GM12878 (cell line): ENCODE data around the gene ASIC3. TPM values are rescaled to one million over a fixed set of nuclear protein-coding genes. Genes with fewer than 3 reads are reported as not detected.

Experiments used
- CREM ChIP-seq: IDR thresholded peaks from 2 replicates; pipeline ENCODE4 v1.6.1; 2014; ENCODE audit warnings: antibody characterized with exemption, low read depth
- HCFC1 ChIP-seq: fragments of 150-350 bp; IDR thresholded peaks from 2 replicates; pipeline ENCODE4 v1.6.1; 2014; ENCODE audit warnings: low read length
- LARP7 ChIP-seq: fragments of 450-650 bp; IDR thresholded peaks from 2 replicates; pipeline ENCODE4 v1.6.1; 2017; ENCODE audit warnings: mild to moderate bottlenecking
- POLR2AphosphoS5 ChIP-seq: IDR thresholded peaks from 2 replicates; pipeline ENCODE4 v1.6.1; 2011; ENCODE audit warnings: mild to moderate bottlenecking, low read length, inconsistent platforms
- RBBP5 ChIP-seq: fragments of 200-600 bp; sonication (generic); conservative IDR thresholded peaks from 2 replicates; pipeline ENCODE4 v1.6.1; 2016
- RUNX3 ChIP-seq: IDR thresholded peaks from 2 replicates; pipeline ENCODE4 v1.6.1; 2012; ENCODE audit warnings: low read length, inconsistent platforms
- SMC3 ChIP-seq: IDR thresholded peaks from 2 replicates; pipeline ENCODE4 v1.6.1; 2011; ENCODE audit warnings: low read length, improper control_type of control experiment, borderline replicate concordance
- SRF ChIP-seq, 2 experiments: IDR thresholded peaks; 2 replicates each; pipeline ENCODE4 v1.6.1; 2011; ENCODE audit warnings: low read depth in 2 of 2, low read length in 2 of 2, mild to moderate bottlenecking in 1 of 2, moderate library complexity in 1 of 2
- TARDBP ChIP-seq: IDR thresholded peaks from 2 replicates; pipeline ENCODE4 v1.6.1; 2016; ENCODE audit warnings: borderline replicate concordance
- polyA plus RNA-seq, 11 experiments: library from polyadenylated mRNA; depleted of rRNA in 4 of 11; unstranded in 6 of 11; stranded (reverse) in 5 of 11; fragments of >200 nt; fragmentation: Nextera tagmentation in 4 of 11; fragmentation: Illumina TruSeq in 1 of 11; extraction: Ambion mirVana in 4 of 11; extraction: Trizol in 1 of 11; gene quantifications; 1 replicate in 1 of 11; 2 replicates in 10 of 11; pipeline versions ENCODE4 v1.2.1 to v1.2.3, GENCODE V29; 2011 to 2016; ENCODE audit warnings: inconsistent platforms in 2 of 11, missing spikeins in 2 of 11, low read depth in 1 of 11
- total RNA-seq, 4 experiments: library from RNA; depleted of rRNA in 3 of 4; stranded (reverse); fragments of >200 nt in 3 of 4; fragmentation: Illumina TruSeq in 1 of 4; extraction: Trizol in 1 of 4; gene quantifications; 2 replicates each; pipeline versions ENCODE4 v1.2.1 to v1.2.3, GENCODE V29; 2013 to 2021
- TF ChIP-seq, protein P1 (sequence below), 3 experiments: IDR thresholded peaks in 2 of 3; conservative IDR thresholded peaks in 1 of 3; 2 replicates each; pipeline ENCODE4 v1.5.1; 2011; ENCODE audit warnings: low read depth in 3 of 3, low read length in 3 of 3, mild to moderate bottlenecking in 3 of 3, control low read depth in 2 of 3, moderate library complexity in 2 of 3, inconsistent platforms in 1 of 3, mixed read lengths in 1 of 3; ENCODE audit not compliant: control insufficient read depth in 2 of 3, insufficient read depth in 1 of 3; ENCODE audit errors: extremely low read depth in 1 of 3
- TF ChIP-seq, protein P2 (sequence below): fragments of 450-650 bp; formaldehyde crosslinking; IDR thresholded peaks from 2 replicates; pipeline ENCODE4 v1.4.0; 2022; ENCODE audit warnings: mild to moderate bottlenecking, moderate library complexity
- TF ChIP-seq, protein P3 (sequence below): fragments of 150-350 bp; IDR thresholded peaks from 2 replicates; pipeline ENCODE4 v1.6.1; 2014; ENCODE audit warnings: mild to moderate bottlenecking, low read depth, low read length

Gene ASIC3
- total and polyA plus RNA-seq, 10 of the 15 experiments (the other 5 are each of a cell fraction or from before 2014, with no cell fraction given): 0.07 to 1.0 (median 0.44) TPM; not detected in 4

DNA sequence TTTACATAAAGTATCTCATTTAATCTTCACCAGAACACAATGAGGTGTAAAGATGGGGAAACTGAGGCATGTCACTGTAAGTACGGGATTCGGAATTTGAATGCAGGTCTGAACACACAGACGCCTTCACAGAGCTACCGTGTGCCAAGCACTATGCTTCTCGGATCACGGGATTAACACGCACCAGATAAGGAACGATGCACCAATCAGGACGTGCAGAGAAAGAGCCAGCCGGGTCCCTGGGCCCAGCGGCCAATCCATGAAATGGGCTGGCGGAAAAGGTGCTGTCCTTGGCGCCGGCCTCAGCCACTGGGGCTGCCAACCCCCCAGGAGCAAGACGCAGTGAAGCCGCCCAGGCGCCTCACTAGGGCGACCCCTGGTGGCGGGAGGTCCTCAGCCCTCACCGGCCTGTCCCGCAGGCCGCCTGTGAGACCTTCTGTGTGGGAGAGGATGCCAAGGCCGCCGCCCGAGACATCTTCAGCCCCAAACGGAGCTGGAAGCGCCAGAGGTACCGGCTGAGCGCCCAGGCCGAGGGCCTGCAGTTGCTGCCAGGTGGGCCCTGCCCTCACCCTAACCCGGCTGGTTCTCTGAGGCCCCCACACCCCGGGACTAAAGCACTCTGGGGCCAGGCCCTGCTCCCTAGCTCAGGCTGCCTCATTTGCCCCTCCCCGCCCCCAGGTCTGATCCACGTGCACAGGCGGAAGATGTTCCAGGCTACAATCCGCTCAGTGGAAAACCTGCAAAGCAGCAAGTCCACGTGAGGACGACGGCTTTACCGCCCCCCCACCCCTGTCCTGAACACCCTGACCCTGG is 39.6 kb upstream of the ASIC3 start (continued):
- TF ChIP-seq, protein P1, sequence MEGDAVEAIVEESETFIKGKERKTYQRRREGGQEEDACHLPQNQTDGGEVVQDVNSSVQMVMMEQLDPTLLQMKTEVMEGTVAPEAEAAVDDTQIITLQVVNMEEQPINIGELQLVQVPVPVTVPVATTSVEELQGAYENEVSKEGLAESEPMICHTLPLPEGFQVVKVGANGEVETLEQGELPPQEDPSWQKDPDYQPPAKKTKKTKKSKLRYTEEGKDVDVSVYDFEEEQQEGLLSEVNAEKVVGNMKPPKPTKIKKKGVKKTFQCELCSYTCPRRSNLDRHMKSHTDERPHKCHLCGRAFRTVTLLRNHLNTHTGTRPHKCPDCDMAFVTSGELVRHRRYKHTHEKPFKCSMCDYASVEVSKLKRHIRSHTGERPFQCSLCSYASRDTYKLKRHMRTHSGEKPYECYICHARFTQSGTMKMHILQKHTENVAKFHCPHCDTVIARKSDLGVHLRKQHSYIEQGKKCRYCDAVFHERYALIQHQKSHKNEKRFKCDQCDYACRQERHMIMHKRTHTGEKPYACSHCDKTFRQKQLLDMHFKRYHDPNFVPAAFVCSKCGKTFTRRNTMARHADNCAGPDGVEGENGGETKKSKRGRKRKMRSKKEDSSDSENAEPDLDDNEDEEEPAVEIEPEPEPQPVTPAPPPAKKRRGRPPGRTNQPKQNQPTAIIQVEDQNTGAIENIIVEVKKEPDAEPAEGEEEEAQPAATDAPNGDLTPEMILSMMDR (IDR thresholded peaks at IDR 0.05 in 2 of 3, conservative IDR thresholded peaks at IDR 0.05 in 1 of 3; ENCODE audit: control insufficient read depth in 2 of 3, extremely low read depth in 1 of 3, insufficient read depth in 1 of 3, low read depth in 3 of 3, low read length in 3 of 3): peak; percentile 77 to 99 (median 89)
- TF ChIP-seq SRF (IDR thresholded peaks at IDR 0.05; ENCODE audit: low read depth in 2 of 2, low read length in 2 of 2) (no peak), RUNX3 (no peak), HCFC1 (peak; percentile 56; the same call in 1 of the 2 replicates), LARP7 (peak; percentile 64), POLR2AphosphoS5 (peak; percentile 39; the same call in 1 of the 2 replicates), CREM (no peak), TARDBP (no peak), RBBP5 (no peak), SMC3 (peak; percentile 49; the same call in 1 of the 2 replicates)
- TF ChIP-seq, protein P2, sequence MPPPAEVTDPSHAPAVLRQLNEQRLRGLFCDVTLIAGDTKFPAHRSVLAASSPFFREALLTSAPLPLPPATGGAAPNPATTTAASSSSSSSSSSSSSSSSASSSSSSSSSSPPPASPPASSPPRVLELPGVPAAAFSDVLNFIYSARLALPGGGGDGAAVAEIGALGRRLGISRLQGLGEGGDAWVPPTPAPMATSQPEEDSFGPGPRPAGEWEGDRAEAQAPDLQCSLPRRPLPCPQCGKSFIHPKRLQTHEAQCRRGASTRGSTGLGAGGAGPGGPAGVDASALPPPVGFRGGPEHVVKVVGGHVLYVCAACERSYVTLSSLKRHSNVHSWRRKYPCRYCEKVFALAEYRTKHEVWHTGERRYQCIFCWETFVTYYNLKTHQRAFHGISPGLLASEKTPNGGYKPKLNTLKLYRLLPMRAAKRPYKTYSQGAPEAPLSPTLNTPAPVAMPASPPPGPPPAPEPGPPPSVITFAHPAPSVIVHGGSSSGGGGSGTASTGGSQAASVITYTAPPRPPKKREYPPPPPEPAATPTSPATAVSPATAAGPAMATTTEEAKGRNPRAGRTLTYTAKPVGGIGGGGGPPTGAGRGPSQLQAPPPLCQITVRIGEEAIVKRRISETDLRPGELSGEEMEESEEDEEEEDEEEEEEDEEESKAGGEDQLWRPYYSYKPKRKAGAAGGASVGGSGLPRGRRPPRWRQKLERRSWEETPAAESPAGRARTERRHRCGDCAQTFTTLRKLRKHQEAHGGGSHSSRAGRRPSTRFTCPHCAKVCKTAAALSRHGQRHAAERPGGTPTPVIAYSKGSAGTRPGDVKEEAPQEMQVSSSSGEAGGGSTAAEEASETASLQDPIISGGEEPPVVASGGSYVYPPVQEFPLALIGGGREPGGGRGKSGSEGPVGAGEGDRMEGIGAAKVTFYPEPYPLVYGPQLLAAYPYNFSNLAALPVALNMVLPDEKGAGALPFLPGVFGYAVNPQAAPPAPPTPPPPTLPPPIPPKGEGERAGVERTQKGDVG: no peak
- TF ChIP-seq, protein P3, sequence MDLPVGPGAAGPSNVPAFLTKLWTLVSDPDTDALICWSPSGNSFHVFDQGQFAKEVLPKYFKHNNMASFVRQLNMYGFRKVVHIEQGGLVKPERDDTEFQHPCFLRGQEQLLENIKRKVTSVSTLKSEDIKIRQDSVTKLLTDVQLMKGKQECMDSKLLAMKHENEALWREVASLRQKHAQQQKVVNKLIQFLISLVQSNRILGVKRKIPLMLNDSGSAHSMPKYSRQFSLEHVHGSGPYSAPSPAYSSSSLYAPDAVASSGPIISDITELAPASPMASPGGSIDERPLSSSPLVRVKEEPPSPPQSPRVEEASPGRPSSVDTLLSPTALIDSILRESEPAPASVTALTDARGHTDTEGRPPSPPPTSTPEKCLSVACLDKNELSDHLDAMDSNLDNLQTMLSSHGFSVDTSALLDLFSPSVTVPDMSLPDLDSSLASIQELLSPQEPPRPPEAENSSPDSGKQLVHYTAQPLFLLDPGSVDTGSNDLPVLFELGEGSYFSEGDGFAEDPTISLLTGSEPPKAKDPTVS: no peak
